GM10266 (cell line): Measurements from ENCODE around the gene MRPL17.

ENCODE experiments used
- DNase-seq: peaks from one replicate; pipeline ENCODE4 v3.0.0; 2012; ENCODE audit errors: extremely low spot score
- TF ChIP-seq, protein P1 (sequence below): IDR thresholded peaks from 2 replicates; pipeline ENCODE4 v1.5.1; 2012; ENCODE audit warnings: mild to moderate bottlenecking, low read depth; ENCODE audit not compliant: control insufficient read depth, insufficient read depth; ENCODE audit errors: missing control alignments

MRPL17 gene

DNA sequence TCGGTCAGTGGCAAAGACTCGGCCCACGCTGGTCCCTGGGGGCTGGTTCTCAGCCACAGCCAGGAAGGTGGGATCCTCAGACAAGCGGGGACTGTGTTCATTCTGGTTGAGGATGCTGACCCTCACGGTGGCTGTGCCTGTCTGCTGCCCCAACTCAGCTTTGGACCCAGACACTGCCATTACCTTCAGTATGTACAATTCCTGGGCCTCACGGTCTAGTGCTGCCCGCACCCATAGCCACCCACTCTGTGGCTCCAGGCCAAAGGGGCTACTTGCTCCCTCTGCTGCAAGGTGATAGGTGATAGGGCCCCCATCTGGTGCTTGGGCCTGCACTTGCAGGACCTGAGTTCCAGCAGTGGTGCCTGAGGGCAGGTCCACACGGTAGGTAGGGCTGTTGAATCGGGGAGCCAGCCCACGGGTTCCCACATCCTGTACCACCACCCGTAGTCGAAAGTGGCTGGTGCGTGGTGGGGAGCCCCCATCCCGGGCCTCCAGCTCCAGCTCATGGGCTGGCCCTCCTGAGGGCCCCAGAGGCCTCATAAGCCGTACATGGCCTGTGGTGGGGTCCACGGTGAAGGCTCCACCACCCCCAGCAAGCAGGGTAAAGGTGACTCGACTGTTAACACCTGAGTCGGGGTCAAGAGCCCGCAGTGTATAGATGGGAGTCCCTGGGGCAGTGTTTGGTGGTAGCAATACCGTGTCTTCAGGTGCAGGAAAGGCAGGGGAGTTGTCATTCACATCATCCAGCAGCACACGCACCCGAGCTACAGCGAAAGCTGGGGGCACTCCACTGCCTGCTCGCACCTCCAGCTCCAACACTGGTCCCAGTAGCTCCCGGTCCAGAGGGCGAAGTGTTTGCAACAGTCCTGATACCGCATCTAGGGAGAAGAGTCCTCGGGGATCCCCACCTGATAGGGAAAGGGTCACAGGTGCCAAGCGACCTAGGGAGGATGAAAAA lies 50.7 kb downstream of the MRPL17 start:
- DNase-seq = no peak
- TF ChIP-seq, protein P1, sequence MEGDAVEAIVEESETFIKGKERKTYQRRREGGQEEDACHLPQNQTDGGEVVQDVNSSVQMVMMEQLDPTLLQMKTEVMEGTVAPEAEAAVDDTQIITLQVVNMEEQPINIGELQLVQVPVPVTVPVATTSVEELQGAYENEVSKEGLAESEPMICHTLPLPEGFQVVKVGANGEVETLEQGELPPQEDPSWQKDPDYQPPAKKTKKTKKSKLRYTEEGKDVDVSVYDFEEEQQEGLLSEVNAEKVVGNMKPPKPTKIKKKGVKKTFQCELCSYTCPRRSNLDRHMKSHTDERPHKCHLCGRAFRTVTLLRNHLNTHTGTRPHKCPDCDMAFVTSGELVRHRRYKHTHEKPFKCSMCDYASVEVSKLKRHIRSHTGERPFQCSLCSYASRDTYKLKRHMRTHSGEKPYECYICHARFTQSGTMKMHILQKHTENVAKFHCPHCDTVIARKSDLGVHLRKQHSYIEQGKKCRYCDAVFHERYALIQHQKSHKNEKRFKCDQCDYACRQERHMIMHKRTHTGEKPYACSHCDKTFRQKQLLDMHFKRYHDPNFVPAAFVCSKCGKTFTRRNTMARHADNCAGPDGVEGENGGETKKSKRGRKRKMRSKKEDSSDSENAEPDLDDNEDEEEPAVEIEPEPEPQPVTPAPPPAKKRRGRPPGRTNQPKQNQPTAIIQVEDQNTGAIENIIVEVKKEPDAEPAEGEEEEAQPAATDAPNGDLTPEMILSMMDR = no peak

DNA sequence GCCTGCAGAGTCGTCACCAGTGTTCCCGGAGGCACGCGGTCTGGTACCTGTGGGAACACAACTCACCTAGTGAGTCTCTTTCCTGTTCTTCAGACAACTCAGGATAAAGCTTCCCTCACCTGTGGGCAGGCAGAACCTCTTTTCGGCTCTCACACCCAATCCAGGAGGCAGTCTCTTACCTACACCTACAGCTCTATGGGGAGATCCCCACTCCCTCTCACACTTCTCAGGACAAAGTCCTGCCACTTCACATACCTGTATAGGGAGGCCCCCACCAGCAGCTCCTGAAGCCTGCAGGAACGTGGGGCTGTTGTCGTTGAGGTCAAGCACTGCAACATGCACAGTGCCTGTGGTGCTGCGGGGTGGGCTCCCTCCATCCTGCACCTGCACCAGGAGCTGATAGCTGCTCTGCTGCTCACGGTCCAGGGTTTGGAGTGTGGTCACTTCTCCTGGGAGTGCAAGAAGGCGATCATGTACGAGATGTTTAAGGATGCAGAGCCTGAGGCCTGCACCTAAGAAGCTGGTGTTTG lies 51.7 kb downstream of the MRPL17 start:
- no peak for DNase-seq
- TF ChIP-seq, protein P1 = no peak

DNA sequence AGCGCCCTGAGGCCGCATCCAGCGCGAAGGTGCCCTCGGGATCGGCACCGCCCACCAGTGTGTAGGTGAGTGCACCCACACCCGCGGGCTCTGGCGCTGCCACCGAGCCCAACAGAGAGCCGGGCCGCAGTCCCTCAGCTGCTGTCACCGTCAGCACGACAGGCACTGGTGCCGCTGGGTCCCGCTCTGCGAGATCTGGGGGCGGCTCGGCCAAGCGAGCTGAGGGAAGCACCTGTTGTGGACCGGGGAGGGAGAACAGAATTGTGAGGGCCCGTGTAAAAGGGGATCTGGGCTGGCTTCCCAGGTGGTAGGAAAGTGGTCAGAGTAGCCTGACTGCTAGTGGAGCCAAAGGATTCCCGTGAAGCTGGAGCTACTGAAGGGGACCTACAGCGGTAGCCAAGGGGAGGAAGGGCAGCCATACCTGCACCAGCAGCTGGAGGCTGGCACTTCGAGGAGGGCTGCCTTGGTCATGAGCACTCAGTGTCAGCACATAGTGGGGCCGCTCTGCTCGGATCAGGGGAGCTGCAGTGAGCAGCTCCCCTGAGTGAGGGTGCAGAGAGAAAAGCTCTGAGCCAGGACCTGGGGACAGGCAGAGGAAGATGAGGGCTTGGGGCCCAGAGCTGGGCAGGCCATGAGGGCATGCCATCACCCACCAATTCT lies 52.4 kb downstream of the MRPL17 start:
- TF ChIP-seq, protein P1 = no peak
- DNase-seq = no peak
